ENCODE data around the gene FOXM1. TPM values are rescaled to one million over a fixed set of nuclear protein-coding genes. Genes with fewer than 3 reads are reported as not detected.

Gene FOXM1, protein sequence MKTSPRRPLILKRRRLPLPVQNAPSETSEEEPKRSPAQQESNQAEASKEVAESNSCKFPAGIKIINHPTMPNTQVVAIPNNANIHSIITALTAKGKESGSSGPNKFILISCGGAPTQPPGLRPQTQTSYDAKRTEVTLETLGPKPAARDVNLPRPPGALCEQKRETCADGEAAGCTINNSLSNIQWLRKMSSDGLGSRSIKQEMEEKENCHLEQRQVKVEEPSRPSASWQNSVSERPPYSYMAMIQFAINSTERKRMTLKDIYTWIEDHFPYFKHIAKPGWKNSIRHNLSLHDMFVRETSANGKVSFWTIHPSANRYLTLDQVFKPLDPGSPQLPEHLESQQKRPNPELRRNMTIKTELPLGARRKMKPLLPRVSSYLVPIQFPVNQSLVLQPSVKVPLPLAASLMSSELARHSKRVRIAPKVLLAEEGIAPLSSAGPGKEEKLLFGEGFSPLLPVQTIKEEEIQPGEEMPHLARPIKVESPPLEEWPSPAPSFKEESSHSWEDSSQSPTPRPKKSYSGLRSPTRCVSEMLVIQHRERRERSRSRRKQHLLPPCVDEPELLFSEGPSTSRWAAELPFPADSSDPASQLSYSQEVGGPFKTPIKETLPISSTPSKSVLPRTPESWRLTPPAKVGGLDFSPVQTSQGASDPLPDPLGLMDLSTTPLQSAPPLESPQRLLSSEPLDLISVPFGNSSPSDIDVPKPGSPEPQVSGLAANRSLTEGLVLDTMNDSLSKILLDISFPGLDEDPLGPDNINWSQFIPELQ
- total RNA-seq (6.2 TPM), polyA plus RNA-seq (0.49 TPM)

DNA sequence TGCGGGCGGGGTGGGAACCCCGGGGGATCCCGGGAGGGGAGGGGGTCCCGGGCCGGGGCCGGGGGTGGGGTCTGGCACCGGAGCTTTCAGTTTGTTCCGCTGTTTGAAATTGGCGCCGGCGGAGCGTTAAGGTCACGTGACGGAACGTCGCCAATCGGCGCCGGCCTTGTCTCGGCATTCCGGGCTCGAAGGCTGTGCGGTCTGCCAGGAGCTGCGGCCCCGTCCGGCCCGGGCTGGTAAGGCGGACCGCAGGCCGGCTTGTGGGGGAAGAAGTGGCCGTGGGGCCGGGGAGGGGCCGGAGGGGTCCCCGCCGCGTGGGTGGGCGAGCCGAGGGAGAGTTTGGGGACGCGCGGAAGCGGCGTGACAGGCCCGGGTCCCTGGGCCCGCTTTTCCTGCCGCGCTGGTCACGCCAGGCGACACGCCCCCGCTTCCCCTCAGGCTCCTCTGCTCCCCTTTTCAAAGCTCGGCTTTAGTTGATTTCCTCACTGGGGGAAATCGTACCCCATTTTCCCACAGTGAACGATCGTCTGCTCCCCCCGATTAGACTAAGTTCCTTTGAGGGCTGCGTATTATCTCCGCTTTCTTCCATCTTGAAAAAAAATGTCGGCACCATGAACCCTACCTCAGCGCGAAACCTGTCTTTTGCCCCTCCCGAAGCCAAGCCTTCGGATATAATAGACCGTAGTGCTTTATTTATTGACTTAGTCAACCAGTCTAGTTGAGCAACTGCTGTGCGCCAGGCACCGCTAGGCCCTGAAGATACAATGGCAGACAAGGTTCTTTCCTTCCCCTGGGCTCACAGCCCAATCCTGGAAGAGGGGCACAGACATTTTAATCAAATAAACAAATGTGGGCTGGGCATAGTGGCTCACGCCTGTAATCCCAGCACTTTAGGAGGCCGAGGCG lies at the start of gene FOXM1, which contains the start of gene RHNO1:
Gene FOXM1, minus strand, starts transcription at position 128 of the 906 bp plus-strand sequence. CDS start 2,696 bp downstream, outside the sequence.
Gene RHNO1, plus strand, starts transcription at position 177 of the 906 bp plus-strand sequence. CDS start 8,144 bp downstream, outside the sequence.
- WGBS: under 1% methylated on average over 70 of the region's 70 CpGs
- Histone ChIP-seq H3K4me1 (ENCODE audit: insufficient read depth) (peaks cover 2% of the 10 kb centered on the region), H3K27ac (ENCODE audit: low read depth) (peak within 1 kb of the TSS; percentile 95), H3K4me3 (ENCODE audit: low read depth, low read length) (peak within 1 kb of the TSS; percentile 87), H3K36me3 (ENCODE audit: insufficient read depth) (no peaks in the 10 kb centered on the region)
- peak; percentile 76 for DNase-seq (ENCODE audit: extremely low spot score)

DNA sequence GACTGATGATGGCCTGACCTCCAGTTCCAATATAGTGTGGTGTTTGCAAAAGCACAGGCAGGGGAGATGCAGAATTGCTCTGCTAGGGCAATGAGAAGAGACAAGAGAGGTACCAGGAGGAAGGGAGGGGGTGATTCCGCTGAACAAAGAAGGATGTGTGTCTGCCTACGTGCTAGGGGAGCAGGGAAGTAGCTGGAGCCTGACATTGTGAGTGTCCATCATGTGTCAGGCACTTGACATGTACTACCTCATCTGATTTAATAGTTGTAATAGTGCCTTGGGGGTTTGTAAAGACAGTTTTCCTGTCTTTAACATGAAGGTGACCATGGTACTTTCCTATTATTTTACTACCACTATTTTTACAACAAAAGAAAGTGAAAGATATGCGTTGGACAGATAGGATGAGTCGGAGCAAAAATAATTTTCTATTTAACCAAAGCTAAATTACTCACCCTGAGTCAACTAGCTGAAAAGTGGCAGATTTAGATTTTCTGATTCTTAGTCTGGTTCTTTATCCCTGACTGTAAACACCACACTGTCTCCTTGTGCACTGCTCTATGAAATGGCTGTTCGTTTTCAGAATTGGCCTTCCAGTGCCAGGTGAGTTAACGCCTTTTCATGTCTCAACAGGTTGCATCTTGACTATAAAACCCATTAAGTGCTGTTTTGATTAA lies 48.5 kb upstream of the FOXM1 start:
- H3K4me3 ChIP-seq (ENCODE audit: low read depth, low read length): no peak overlapping the region
- no peaks in the 10 kb centered on the region for H3K4me1 ChIP-seq (ENCODE audit: insufficient read depth)
- 88% methylated on average over 6 of the region's 6 CpGs for WGBS
- DNase-seq (ENCODE audit: extremely low spot score): no peak
- H3K36me3 ChIP-seq (ENCODE audit: insufficient read depth): peaks cover 2% of the 10 kb centered on the region
- no peak overlapping the region for H3K27ac ChIP-seq (ENCODE audit: low read depth)

DNA sequence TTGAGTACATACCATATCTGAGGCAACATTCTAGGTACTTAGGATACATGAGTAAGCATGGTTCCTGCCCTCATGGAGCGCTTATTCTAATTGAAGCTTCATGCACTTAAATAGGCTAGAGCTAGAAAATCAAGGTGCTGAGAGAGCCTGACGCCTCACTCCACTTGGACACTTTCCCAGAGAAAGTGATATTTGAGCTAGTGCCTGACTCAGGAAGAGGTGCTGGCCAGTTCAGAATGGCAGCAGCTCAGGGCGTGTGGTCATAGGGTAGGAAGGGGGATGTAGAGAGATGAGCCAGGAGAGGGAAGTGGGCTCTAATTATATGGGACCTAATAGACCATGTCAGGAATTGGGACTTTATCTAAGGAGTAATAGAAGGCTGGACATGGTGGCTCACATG lies 47.0 kb upstream of the FOXM1 start:
- Histone ChIP-seq H3K27ac (ENCODE audit: low read depth) (no peak overlapping the region), H3K4me3 (ENCODE audit: low read depth, low read length) (no peak overlapping the region), H3K4me1 (ENCODE audit: insufficient read depth) (no peaks in the 10 kb centered on the region), H3K36me3 (ENCODE audit: insufficient read depth) (peaks cover 2% of the 10 kb centered on the region)
- WGBS: 89% methylated on average over 3 of the region's 3 CpGs
- no peak for DNase-seq (ENCODE audit: extremely low spot score)

DNA sequence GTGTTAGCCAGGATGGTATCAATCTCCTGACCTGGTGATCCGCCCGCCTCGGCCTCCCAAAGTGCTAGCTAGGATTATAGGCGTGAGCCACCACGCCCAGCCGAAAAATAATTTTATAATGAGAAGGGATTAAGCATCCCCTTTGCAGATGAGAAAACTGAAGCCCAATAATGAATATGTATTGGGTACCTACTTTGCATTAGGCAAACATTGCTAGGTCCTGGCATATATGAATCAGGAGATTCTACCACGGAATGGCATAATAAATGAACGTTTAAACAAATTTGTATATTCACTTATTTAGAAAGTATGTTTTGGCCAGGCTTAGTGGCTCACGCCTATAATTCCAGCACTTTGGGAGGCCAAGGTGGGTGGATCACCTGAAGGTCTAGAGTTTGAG lies 46.1 kb upstream of the FOXM1 start:
- H3K4me3 ChIP-seq (ENCODE audit: low read depth, low read length): no peak overlapping the region
- no peak overlapping the region for H3K27ac ChIP-seq (ENCODE audit: low read depth)
- WGBS: 97% methylated on average over 9 of the region's 9 CpGs
- no peaks in the 10 kb centered on the region for H3K4me1 ChIP-seq (ENCODE audit: insufficient read depth)
- no peak for DNase-seq (ENCODE audit: extremely low spot score)
- H3K36me3 ChIP-seq (ENCODE audit: insufficient read depth): peaks cover 2% of the 10 kb centered on the region

DNA sequence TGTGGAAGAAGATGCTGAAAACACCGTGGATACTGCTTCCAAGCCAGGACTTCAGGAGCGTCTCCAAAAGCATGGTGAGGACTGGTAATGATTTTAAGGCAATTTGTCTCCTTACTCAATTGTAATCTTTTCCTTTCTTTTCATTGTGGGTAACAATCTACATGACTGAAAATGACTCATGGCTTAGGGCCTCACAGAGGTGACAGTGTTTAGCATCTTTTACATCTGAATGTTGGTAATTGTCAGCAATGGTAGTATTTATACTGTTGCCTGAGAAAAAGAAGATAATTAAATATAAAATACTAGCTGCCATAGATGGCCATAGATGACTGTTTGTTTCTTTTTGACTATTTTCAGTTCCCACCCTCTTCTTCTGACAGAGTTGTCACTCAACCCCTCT lies 45.4 kb upstream of the FOXM1 start:
- H3K27ac ChIP-seq (ENCODE audit: low read depth): no peak overlapping the region
- no peaks in the 10 kb centered on the region for H3K4me1 ChIP-seq (ENCODE audit: insufficient read depth)
- WGBS: 95% methylated on average over 2 of the region's 2 CpGs
- H3K4me3 ChIP-seq (ENCODE audit: low read depth, low read length): no peak overlapping the region
- DNase-seq (ENCODE audit: extremely low spot score): no peak
- H3K36me3 ChIP-seq (ENCODE audit: insufficient read depth): peaks cover 2% of the 10 kb centered on the region

DNA sequence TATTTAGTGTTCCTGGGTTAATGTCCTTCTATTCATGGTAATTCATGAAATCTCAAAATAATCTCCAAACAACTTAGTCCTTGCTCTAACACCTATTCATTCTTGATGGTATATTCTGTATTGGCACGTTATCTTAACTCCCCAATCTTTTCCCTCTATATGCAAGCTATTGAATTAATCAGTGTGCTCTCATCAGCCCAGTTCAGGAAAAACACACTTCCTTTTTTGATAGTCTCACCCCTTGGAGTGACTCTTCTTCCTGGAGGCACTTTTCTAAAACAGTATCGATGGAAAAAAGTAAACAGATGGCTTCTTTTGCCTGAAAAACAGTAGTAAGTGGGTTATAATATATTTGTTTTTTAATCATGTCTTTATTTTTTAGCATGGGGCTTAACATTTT lies 42.3 kb upstream of the FOXM1 start:
- Histone ChIP-seq H3K4me3 (ENCODE audit: low read depth, low read length) (no peak overlapping the region), H3K36me3 (ENCODE audit: insufficient read depth) (peaks cover 2% of the 10 kb centered on the region), H3K4me1 (ENCODE audit: insufficient read depth) (no peaks in the 10 kb centered on the region), H3K27ac (ENCODE audit: low read depth) (no peak overlapping the region)
- WGBS: 88% methylated on average over 2 of the region's 2 CpGs
- no peak for DNase-seq (ENCODE audit: extremely low spot score)

DNA sequence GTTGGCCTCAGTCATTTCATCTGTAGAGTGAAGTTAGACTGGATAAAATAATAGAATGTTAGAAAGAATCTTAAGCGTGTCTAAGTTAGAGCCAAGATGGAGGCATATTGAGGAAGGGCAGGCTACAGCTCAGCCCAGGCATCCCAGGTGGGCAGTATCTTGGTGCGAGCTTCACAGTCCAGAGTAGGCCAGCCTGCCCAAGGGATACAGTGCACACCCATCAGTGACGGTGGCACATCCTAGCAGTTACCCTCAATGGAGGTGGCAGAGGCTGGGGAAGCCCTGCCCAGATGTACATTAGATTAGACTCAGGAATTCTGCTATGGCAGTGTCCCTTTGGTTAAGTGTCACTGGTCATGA lies 35.2 kb upstream of the FOXM1 start:
- WGBS: 96% methylated on average over 3 of the region's 3 CpGs

DNA sequence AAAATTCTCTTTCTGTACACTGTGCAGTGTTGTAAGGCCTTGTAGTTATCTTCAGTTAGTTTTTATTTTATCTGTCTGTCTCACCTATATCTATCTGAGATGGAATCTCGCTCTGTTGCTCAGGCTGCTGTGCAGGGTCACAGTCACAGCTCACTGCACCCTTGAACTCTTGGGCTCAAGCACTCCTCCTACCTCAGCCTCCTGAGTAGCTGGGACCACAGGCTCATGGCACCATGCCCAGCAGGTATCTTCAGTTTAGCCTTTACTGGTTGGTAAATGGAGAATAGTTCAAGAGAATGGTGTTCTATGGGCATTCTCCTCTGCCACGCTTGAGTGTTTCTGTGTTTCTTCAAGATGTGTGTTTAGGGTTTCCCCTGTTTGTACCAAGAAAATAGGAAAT lies 27.3 kb upstream of the FOXM1 start:
- Histone ChIP-seq H3K27ac (ENCODE audit: low read depth) (no peak overlapping the region), H3K36me3 (ENCODE audit: insufficient read depth) (no peaks in the 10 kb centered on the region), H3K4me3 (ENCODE audit: low read depth, low read length) (no peak overlapping the region), H3K4me1 (ENCODE audit: insufficient read depth) (peaks cover 2% of the 10 kb centered on the region)
- 96% methylated on average over 2 of the region's 2 CpGs for WGBS
- no peak for DNase-seq (ENCODE audit: extremely low spot score)

More for the DNA sequence above, 35.2 kb upstream of the FOXM1 start:
- Histone ChIP-seq H3K4me3 (ENCODE audit: low read depth, low read length) (no peak overlapping the region), H3K27ac (ENCODE audit: low read depth) (no peak overlapping the region), H3K36me3 (ENCODE audit: insufficient read depth) (no peaks in the 10 kb centered on the region), H3K4me1 (ENCODE audit: insufficient read depth) (no peaks in the 10 kb centered on the region)
- DNase-seq (ENCODE audit: extremely low spot score): no peak

DNA sequence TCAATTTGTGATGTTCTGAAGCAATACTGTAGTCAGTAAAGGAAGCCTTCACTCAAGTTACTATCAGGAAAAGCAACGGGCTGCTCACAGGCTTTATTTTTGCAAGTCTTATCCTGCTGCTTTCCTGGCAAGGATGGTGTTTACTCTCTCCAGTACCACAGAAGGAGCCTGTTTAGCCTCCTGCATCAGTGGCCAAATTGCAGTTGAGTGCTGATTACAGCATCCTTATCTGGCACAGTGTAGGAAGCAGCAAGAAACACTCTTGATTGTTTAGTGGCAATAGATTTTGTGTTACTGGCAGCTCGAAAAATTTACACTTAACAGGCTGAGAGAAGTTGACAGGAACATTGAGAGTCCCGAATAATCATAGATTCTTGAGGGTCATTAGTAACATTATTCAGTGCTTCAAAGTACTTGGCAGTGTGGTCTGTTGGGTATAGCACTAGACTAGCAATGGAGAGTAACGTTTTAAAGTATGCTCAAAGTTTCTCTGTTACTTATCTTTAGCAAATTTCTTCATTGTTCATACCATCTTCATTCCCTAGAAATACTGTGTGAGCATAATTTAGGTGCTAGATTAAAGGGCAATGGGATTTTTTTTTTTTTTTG lies 25.4 kb upstream of the FOXM1 start:
- Histone ChIP-seq H3K4me3 (ENCODE audit: low read depth, low read length) (no peak overlapping the region), H3K27ac (ENCODE audit: low read depth) (no peak overlapping the region), H3K36me3 (ENCODE audit: insufficient read depth) (no peaks in the 10 kb centered on the region), H3K4me1 (ENCODE audit: insufficient read depth) (peaks cover 2% of the 10 kb centered on the region)
- no peak for DNase-seq (ENCODE audit: extremely low spot score)
- 22% methylated on average over 4 of the region's 4 CpGs for WGBS

DNA sequence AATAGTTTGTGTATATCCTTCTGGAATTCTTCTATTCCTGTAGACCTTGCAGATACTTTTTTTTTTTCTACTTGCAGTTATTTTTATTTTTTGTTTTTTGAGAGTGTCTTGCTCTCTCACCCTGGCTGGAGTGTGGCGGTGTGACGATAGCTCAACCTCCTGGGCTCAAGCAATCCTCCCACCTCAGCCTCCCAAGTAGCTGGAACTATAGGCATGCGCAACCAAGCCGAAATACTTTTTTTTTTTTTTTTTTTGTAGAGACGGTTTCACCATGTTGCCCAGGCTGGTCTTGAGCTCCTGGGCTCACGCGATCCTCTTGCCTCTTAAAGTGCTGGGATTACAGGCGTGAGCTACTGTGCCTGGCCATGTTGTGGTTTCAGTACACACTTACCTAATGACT lies 23.7 kb upstream of the FOXM1 start:
- Histone ChIP-seq H3K4me3 (ENCODE audit: low read depth, low read length) (no peak overlapping the region), H3K4me1 (ENCODE audit: insufficient read depth) (peaks cover 2% of the 10 kb centered on the region), H3K36me3 (ENCODE audit: insufficient read depth) (no peaks in the 10 kb centered on the region), H3K27ac (ENCODE audit: low read depth) (no peak overlapping the region)
- 94% methylated on average over 8 of the region's 8 CpGs for WGBS
- DNase-seq (ENCODE audit: extremely low spot score): no peak

DNA sequence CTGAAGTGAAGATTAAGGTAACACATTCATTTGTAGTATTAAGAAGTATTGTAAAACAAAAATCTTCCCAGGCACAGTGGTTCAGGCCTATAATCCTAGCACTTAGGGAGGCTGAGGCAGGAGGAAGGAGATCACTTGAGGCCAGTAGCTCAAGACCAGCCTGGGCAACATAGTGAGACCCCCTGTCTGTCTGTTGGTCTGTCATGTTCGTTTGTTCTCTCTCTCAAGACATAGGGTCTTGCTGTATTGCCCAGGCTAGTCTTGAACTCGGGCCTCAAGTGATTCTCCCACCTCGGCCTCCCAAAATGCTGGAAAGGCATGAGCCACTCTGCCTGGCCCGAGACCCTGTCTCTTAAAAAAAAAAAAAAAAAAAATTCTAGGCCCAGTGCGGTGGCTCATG lies 20.4 kb upstream of the FOXM1 start:
- 95% methylated on average over 5 of the region's 5 CpGs for WGBS
- DNase-seq (ENCODE audit: extremely low spot score): no peak

DNA sequence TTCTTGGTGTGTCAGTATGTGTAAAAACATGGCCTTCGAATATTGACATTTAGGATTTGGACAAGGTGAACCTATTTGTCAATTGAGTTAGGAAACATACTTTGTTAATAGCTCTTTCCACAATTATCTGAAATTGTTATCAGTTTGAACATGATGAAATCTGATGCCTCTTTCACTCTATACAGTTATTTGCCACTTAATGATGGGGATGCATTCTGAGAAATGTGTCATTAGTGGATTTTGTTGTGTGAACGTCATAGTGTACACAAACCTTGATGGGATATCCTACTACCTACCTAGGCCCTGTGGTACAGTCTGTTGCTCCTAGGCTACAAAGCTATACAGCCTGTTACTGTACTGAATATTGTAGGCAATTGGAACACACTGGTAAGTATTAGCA lies 18.5 kb upstream of the FOXM1 start:
- Histone ChIP-seq H3K27ac (ENCODE audit: low read depth) (peak overlapping the region; percentile 0), H3K36me3 (ENCODE audit: insufficient read depth) (no peaks in the 10 kb centered on the region), H3K4me3 (ENCODE audit: low read depth, low read length) (no peak overlapping the region), H3K4me1 (ENCODE audit: insufficient read depth) (no peaks in the 10 kb centered on the region)
- WGBS: 84% methylated on average over 2 of the region's 2 CpGs
- no peak for DNase-seq (ENCODE audit: extremely low spot score)

More for the DNA sequence above, 20.4 kb upstream of the FOXM1 start:
- peaks cover 2% of the 10 kb centered on the region for H3K4me1 ChIP-seq (ENCODE audit: insufficient read depth)
- H3K27ac ChIP-seq (ENCODE audit: low read depth): no peak overlapping the region
- H3K4me3 ChIP-seq (ENCODE audit: low read depth, low read length): no peak overlapping the region
- no peaks in the 10 kb centered on the region for H3K36me3 ChIP-seq (ENCODE audit: insufficient read depth)
